Measurements from ENCODE around the gene ARL15.

GRCh38 chr5:54160329-54160728, 150.0 kb downstream of the ARL15 start:
- TF ChIP-seq, protein P1, sequence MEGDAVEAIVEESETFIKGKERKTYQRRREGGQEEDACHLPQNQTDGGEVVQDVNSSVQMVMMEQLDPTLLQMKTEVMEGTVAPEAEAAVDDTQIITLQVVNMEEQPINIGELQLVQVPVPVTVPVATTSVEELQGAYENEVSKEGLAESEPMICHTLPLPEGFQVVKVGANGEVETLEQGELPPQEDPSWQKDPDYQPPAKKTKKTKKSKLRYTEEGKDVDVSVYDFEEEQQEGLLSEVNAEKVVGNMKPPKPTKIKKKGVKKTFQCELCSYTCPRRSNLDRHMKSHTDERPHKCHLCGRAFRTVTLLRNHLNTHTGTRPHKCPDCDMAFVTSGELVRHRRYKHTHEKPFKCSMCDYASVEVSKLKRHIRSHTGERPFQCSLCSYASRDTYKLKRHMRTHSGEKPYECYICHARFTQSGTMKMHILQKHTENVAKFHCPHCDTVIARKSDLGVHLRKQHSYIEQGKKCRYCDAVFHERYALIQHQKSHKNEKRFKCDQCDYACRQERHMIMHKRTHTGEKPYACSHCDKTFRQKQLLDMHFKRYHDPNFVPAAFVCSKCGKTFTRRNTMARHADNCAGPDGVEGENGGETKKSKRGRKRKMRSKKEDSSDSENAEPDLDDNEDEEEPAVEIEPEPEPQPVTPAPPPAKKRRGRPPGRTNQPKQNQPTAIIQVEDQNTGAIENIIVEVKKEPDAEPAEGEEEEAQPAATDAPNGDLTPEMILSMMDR (IDR thresholded peaks at IDR 0.05; ENCODE audit: low read depth, low read length): no peak
- TF ChIP-seq EZH2phosphoT487 (IDR thresholded peaks at IDR 0.05; ENCODE audit: low read depth): no peak

All from OCI-LY3 (cell line).